ENCODE data around the gene CCDC158. TPM values are rescaled to one million over a fixed set of nuclear protein-coding genes. Genes with fewer than 3 reads are reported as not detected.

CCDC158 gene
- total and polyA plus RNA-seq, 2 donors from 2014 or later = 0.24 to 1.0 TPM

- Histone ChIP-seq H3K9me3 (ENCODE audit: control insufficient read depth in 2 of 3, insufficient read depth in 1 of 3, low read length in 3 of 3) (no peaks in the 10 kb centered on the region), H3K4me1 (ENCODE audit: control insufficient read depth in 2 of 3, insufficient read depth in 2 of 3, low read depth in 1 of 3, low read length in 3 of 3) (peaks cover 0 to 18% (median 0%) of the 10 kb centered on the region in 3 donors), H3K27ac (ENCODE audit: low read depth in 2 of 2, low read length in 2 of 2) (no peak overlapping the region), H3K27me3 (ENCODE audit: control insufficient read depth, insufficient read depth, low read length) (no peaks in the 10 kb centered on the region), H3K4me3 (ENCODE audit: low read length in 3 of 3) (no peak overlapping the region), H3K9ac (ENCODE audit: low read length in 3 of 3) (no peak overlapping the region), H3K36me3 (ENCODE audit: control insufficient read depth in 2 of 3, insufficient read depth in 3 of 3, low read length in 3 of 3) (no peaks in the 10 kb centered on the region)
- peak in 3 of 5 donors; percentile 21 to 60 (median 58) for DNase-seq
- FAIRE-seq = no peak
- intact Hi-C loops (cut with DNase I) = no loop called here
- TF ChIP-seq, protein P1, sequence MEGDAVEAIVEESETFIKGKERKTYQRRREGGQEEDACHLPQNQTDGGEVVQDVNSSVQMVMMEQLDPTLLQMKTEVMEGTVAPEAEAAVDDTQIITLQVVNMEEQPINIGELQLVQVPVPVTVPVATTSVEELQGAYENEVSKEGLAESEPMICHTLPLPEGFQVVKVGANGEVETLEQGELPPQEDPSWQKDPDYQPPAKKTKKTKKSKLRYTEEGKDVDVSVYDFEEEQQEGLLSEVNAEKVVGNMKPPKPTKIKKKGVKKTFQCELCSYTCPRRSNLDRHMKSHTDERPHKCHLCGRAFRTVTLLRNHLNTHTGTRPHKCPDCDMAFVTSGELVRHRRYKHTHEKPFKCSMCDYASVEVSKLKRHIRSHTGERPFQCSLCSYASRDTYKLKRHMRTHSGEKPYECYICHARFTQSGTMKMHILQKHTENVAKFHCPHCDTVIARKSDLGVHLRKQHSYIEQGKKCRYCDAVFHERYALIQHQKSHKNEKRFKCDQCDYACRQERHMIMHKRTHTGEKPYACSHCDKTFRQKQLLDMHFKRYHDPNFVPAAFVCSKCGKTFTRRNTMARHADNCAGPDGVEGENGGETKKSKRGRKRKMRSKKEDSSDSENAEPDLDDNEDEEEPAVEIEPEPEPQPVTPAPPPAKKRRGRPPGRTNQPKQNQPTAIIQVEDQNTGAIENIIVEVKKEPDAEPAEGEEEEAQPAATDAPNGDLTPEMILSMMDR (IDR thresholded peaks at IDR 0.05; ENCODE audit: borderline replicate concordance, extremely low read depth, insufficient read depth) = peak; percentile 34
Observed at GRCh38 chr4:76377911-76378310, 43.0 kb downstream of the CCDC158 start.

- no peak overlapping the region for H3K9ac ChIP-seq (ENCODE audit: low read length in 3 of 3)
- FAIRE-seq (no peak), DNase-seq (peak in 2 of 5 donors; percentile 21 to 31)
- TF ChIP-seq, protein P1 (IDR thresholded peaks at IDR 0.05; ENCODE audit: borderline replicate concordance, extremely low read depth, insufficient read depth) = no peak
- no peaks in the 10 kb centered on the region for H3K9me3 ChIP-seq (ENCODE audit: control insufficient read depth in 2 of 3, insufficient read depth in 1 of 3, low read length in 3 of 3)
- intact Hi-C loops (cut with DNase I) = no loop called here
- no peaks in the 10 kb centered on the region for H3K27me3 ChIP-seq (ENCODE audit: control insufficient read depth, insufficient read depth, low read length)
- H3K4me3 ChIP-seq (ENCODE audit: low read length in 3 of 3) = no peak overlapping the region
- H3K36me3 ChIP-seq (ENCODE audit: control insufficient read depth in 2 of 3, insufficient read depth in 3 of 3, low read length in 3 of 3) = no peaks in the 10 kb centered on the region
- H3K4me1 ChIP-seq (ENCODE audit: control insufficient read depth in 2 of 3, insufficient read depth in 2 of 3, low read depth in 1 of 3, low read length in 3 of 3) = peaks cover 0 to 18% (median 0%) of the 10 kb centered on the region in 3 donors
- no peak overlapping the region for H3K27ac ChIP-seq (ENCODE audit: low read depth in 2 of 2, low read length in 2 of 2)
Observed at GRCh38 chr4:76377481-76377901, 43.5 kb downstream of the CCDC158 start.

- intact Hi-C loops (cut with DNase I) = no loop called here
- peak; percentile 55 for FAIRE-seq
- Histone ChIP-seq H3K36me3 (ENCODE audit: control insufficient read depth in 2 of 3, insufficient read depth in 3 of 3, low read length in 3 of 3) (no peaks in the 10 kb centered on the region), H3K27ac (ENCODE audit: low read depth in 2 of 2, low read length in 2 of 2) (no peak overlapping the region), H3K9ac (ENCODE audit: low read length in 3 of 3) (no peak overlapping the region), H3K4me1 (ENCODE audit: control insufficient read depth in 2 of 3, insufficient read depth in 2 of 3, low read depth in 1 of 3, low read length in 3 of 3) (peaks cover 0 to 18% (median 0%) of the 10 kb centered on the region in 3 donors), H3K9me3 (ENCODE audit: control insufficient read depth in 2 of 3, insufficient read depth in 1 of 3, low read length in 3 of 3) (no peaks in the 10 kb centered on the region), H3K4me3 (ENCODE audit: low read length in 3 of 3) (no peak overlapping the region), H3K27me3 (ENCODE audit: control insufficient read depth, insufficient read depth, low read length) (no peaks in the 10 kb centered on the region)
- peak in 2 of 5 donors; percentile 34 to 55 for DNase-seq
- TF ChIP-seq, protein P1 (IDR thresholded peaks at IDR 0.05; ENCODE audit: borderline replicate concordance, extremely low read depth, insufficient read depth) = no peak
Observed at GRCh38 chr4:76376534-76376933, 44.4 kb downstream of the CCDC158 start.

DNA sequence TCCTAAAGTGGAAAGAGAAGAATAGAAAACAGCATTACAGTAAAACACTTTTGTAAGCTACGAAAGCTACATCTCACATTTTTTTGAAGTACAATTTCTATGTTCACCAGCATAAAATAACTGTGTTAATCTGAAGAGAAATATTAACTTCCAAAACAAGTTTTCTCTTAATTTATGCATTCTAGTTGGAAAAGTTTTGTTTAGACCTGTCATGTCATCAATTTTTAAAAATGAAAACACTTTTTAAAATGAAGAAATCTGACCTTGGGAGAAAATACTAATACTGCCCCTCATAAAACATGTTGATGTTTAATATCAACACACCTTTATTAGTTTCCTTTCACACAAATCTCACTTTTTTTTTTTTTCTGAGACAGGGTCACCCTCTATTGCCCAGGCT lies 45.2 kb downstream of the CCDC158 start:
- Histone ChIP-seq H3K4me1 (ENCODE audit: control insufficient read depth in 2 of 3, insufficient read depth in 2 of 3, low read depth in 1 of 3, low read length in 3 of 3) (peaks cover 0 to 12% (median 0%) of the 10 kb centered on the region in 3 donors), H3K27ac (ENCODE audit: low read depth in 2 of 2, low read length in 2 of 2) (no peak overlapping the region), H3K9ac (ENCODE audit: low read length in 3 of 3) (no peak overlapping the region), H3K9me3 (ENCODE audit: control insufficient read depth in 2 of 3, insufficient read depth in 1 of 3, low read length in 3 of 3) (no peaks in the 10 kb centered on the region), H3K4me3 (ENCODE audit: low read length in 3 of 3) (no peak overlapping the region), H3K27me3 (ENCODE audit: control insufficient read depth, insufficient read depth, low read length) (no peaks in the 10 kb centered on the region), H3K36me3 (ENCODE audit: control insufficient read depth in 2 of 3, insufficient read depth in 3 of 3, low read length in 3 of 3) (no peaks in the 10 kb centered on the region)
- FAIRE-seq (no peak), DNase-seq (no peak)
- TF ChIP-seq, protein P1 (IDR thresholded peaks at IDR 0.05; ENCODE audit: borderline replicate concordance, extremely low read depth, insufficient read depth) = no peak
- intact Hi-C loops (cut with DNase I) = no loop called here

All from kidney (tissue), 14 donors.